ENCODE results near the gene OPA1. TPM values are rescaled to one million over a fixed set of nuclear protein-coding genes. Genes with fewer than 3 reads are reported as not detected.

The OPA1 gene
- total RNA-seq, 4 donors from 2014 or later: 20.3 to 68.4 (median 39.7) TPM

DNA sequence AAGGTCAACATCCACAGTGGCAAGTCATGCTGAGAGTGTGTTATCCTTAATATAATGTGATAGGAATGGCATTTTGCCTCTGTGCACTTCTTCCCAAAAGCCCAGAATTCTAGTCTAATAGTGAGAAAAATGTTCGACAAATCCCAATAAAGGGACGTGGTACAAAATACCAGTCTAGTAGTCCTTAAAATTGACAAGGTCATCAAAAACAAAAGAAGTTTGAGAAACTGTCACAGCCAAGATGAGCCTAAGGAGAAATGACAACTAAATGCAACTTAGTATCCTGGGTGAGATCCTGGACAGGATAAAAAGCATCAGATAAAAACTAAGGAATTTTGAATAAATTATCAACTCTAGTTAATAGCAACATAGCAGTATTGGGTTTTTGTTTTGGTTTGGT is 23.9 kb upstream of the OPA1 start:
- DNase-seq: no peak
- H3K4me1 ChIP-seq: no peaks in the 10 kb centered on the region
- TF ChIP-seq, protein P1, sequence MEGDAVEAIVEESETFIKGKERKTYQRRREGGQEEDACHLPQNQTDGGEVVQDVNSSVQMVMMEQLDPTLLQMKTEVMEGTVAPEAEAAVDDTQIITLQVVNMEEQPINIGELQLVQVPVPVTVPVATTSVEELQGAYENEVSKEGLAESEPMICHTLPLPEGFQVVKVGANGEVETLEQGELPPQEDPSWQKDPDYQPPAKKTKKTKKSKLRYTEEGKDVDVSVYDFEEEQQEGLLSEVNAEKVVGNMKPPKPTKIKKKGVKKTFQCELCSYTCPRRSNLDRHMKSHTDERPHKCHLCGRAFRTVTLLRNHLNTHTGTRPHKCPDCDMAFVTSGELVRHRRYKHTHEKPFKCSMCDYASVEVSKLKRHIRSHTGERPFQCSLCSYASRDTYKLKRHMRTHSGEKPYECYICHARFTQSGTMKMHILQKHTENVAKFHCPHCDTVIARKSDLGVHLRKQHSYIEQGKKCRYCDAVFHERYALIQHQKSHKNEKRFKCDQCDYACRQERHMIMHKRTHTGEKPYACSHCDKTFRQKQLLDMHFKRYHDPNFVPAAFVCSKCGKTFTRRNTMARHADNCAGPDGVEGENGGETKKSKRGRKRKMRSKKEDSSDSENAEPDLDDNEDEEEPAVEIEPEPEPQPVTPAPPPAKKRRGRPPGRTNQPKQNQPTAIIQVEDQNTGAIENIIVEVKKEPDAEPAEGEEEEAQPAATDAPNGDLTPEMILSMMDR (IDR thresholded peaks at IDR 0.05): no peak
- no peak for TF ChIP-seq POLR2A (IDR thresholded peaks at IDR 0.05)
- no peak overlapping the region for H3K27ac ChIP-seq
- no peaks in the 10 kb centered on the region for H3K36me3 ChIP-seq
- intact Hi-C loops (cut with DNase I; ENCODE audit: low total_unique reads): no loop called here
- H3K9me3 ChIP-seq: no peaks in the 10 kb centered on the region
- H3K4me3 ChIP-seq: no peak overlapping the region
- no peaks in the 10 kb centered on the region for H3K27me3 ChIP-seq

DNA sequence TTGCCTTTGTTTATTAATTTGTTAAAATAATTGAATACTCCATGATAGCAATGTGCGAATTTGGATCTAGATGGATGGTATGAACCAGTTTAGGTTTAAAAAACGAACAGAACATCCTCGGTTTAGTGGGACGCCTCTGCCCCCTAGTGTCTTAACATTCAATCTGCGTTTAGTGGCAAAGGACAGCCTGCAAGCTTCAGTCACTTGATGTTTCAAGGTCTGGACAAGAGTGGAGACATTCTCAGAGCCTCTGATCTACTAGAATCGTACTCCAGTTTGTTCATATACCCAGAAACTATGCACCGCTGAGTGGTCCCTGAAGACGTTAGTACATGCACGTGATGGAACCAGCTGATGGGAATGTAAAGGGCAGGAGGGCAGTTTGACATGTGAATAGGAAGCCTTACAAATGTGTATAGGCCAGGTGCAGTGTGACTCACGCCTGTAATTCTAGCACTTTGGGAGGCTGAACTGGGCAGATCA is 20.5 kb upstream of the OPA1 start:
- Histone ChIP-seq H3K4me1 (no peaks in the 10 kb centered on the region), H3K9me3 (no peaks in the 10 kb centered on the region), H3K27me3 (no peaks in the 10 kb centered on the region), H3K27ac (no peak overlapping the region), H3K36me3 (no peaks in the 10 kb centered on the region), H3K4me3 (no peak overlapping the region)
- intact Hi-C loops (cut with DNase I; ENCODE audit: low total_unique reads): no loop called here
- TF ChIP-seq POLR2A (IDR thresholded peaks at IDR 0.05): no peak
- TF ChIP-seq, protein P1 (IDR thresholded peaks at IDR 0.05): peak; percentile 57 to 67 (median 59)
- peak; percentile 32 to 41 for DNase-seq

DNA sequence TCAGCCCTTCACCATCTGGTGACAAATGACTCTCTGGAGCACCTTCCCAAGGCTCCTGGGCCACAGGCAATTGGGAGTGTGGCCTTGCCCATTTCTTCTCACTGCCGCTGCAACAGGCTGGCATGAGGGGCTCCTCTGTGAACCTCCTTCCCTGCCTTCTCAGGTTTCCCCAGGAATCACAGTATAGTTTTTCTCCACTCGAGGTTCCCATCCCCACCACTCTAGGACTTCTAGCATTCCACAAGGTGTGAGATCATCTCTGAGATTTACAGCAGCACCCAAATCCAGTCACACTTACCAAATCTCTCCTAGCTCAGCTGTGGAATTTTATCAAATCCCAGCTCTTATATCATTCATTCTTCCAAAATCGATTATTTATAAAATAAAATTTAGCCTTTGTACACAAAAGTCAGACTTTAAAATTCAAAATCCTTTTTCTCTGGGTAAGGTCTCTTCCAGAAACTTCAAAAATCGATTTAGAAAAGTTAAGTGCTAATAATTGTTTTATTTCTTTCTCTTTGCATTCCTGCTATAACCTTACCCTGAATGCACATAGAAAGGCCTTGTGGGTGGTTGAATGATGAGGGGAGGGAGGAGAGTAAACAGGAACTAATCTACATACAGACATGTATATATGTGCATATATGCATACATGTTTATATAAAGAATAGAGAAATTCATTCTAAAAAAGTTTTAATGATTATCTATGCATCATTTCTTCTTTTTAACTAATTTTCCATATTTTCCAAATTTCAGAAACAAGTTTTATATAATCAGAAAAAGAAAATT is 19.4 kb upstream of the OPA1 start:
- TF ChIP-seq, protein P1 (IDR thresholded peaks at IDR 0.05): no peak
- TF ChIP-seq POLR2A (IDR thresholded peaks at IDR 0.05): no peak
- H3K27me3 ChIP-seq: no peaks in the 10 kb centered on the region
- intact Hi-C loops (cut with DNase I; ENCODE audit: low total_unique reads): no loop called here
- no peak overlapping the region for H3K27ac ChIP-seq
- no peak for DNase-seq
- no peak overlapping the region for H3K4me3 ChIP-seq
- H3K4me1 ChIP-seq: no peaks in the 10 kb centered on the region
- no peaks in the 10 kb centered on the region for H3K9me3 ChIP-seq
- no peaks in the 10 kb centered on the region for H3K36me3 ChIP-seq

DNA sequence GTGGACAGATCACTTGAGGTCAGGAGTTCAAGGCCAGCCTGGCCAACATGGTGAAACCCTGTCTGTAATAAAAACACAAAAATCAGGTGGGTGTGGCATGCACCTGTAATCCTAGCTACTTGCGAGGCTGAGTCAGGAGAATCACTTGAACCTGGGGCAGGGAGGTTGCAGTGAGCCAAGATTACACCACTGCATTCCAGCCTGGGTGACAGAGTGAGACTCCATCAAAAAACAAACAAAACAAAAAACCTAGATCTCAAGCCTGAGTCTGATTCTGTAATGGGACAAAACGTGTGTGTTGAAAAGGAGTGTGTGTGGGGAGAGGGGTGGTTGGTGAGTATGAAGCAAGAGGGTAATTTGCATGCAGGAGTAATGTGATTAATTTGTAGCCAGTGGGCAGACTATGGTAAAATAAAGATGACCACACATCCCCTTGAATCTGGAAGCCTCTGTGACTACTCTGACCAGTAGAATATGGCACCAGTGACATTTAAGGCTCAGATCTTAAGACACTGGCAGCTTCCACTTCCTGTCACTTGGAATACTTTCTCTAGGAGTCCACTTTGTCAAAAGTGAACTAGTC is 18.4 kb upstream of the OPA1 start:
- no peak overlapping the region for H3K4me3 ChIP-seq
- no peaks in the 10 kb centered on the region for H3K9me3 ChIP-seq
- H3K27me3 ChIP-seq: no peaks in the 10 kb centered on the region
- H3K27ac ChIP-seq: no peak overlapping the region
- H3K36me3 ChIP-seq: no peaks in the 10 kb centered on the region
- no peaks in the 10 kb centered on the region for H3K4me1 ChIP-seq
- DNase-seq: no peak
- intact Hi-C loops (cut with DNase I; ENCODE audit: low total_unique reads): no loop called here
- no peak for TF ChIP-seq POLR2A (IDR thresholded peaks at IDR 0.05)
- TF ChIP-seq, protein P1 (IDR thresholded peaks at IDR 0.05): no peak

DNA sequence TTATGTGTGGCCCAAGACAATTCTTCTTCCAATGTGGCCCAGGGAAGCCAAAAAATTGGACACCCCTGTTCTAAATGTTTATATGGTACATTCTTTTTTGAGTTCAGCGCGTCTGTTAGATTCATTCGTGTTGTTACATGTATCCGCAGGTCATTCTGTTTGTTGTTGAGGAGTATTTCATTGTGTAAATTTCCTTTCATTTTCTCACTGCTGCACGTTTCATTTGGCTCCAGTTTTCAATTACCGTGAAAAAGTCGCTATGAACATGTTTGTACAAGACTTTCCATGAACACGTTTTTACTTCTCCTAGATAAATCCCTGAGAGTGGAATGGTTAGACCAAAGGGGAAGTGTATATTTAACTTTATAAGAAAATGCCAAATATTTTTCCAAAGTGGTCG is 7.5 kb upstream of the OPA1 start:
- H3K4me1 ChIP-seq: no peaks in the 10 kb centered on the region
- H3K36me3 ChIP-seq: no peaks in the 10 kb centered on the region
- H3K9me3 ChIP-seq: no peaks in the 10 kb centered on the region
- H3K27me3 ChIP-seq: no peaks in the 10 kb centered on the region
- intact Hi-C loops (cut with DNase I; ENCODE audit: low total_unique reads): no loop called here
- no peak for DNase-seq
- no peak overlapping the region for H3K4me3 ChIP-seq
- TF ChIP-seq, protein P1 (IDR thresholded peaks at IDR 0.05): no peak
- no peak for TF ChIP-seq POLR2A (IDR thresholded peaks at IDR 0.05)
- H3K27ac ChIP-seq: no peak overlapping the region

Data from uterus (tissue), 4 donors.